NCI-H2107 treated with DMSO at 0.1 percent for 48 hours (cell line): ENCODE results near the gene KDM1B.
"Not testable (repeated sequence)": the region's sequence is repeated elsewhere in the genome, so short reads cannot be mapped to it uniquely, and the experiment has no call there.

ENCODE experiments used
- DNase-seq: peaks from one replicate; lab custom pipeline; 2025; ENCODE audit not compliant: unreplicated experiment; lab: John Stamatoyannopoulos, UW

KDM1B gene

GRCh38 chr6:18186540-18187250, 31.5 kb downstream of the KDM1B start:
- DNase-seq: no peak

GRCh38 chr6:18187701-18188100, 32.5 kb downstream of the KDM1B start:
- DNase-seq: no peak

- DNase-seq: no peak
Observed at GRCh38 chr6:18189196-18189595, 34.0 kb downstream of the KDM1B start.

- no peak for DNase-seq
Observed at GRCh38 chr6:18192026-18192425, 36.8 kb downstream of the KDM1B start.

GRCh38 chr6:18203786-18204185, 48.6 kb downstream of the KDM1B start:
- no peak for DNase-seq

GRCh38 chr6:18204691-18205090, 49.5 kb downstream of the KDM1B start:
- no peak for DNase-seq

GRCh38 chr6:18206591-18206990, 51.4 kb downstream of the KDM1B start:
- peak; percentile 51 for DNase-seq

- DNase-seq: peak; percentile 53
Observed at GRCh38 chr6:18207438-18207837, 52.2 kb downstream of the KDM1B start.

- DNase-seq: peak; percentile 86
Observed at GRCh38 chr6:18207949-18208348, 52.7 kb downstream of the KDM1B start.

- not testable (repeated sequence) for DNase-seq
Observed at GRCh38 chr6:18208778-18209177, 53.6 kb downstream of the KDM1B start.

- DNase-seq: no peak
Observed at GRCh38 chr6:18209539-18210197, 54.4 kb downstream of the KDM1B start.

GRCh38 chr6:18210707-18211106, 55.5 kb downstream of the KDM1B start:
- DNase-seq: no peak

- no peak for DNase-seq
Observed at GRCh38 chr6:18211338-18211737, 56.1 kb downstream of the KDM1B start.

GRCh38 chr6:18212231-18212630, 57.0 kb downstream of the KDM1B start:
- no peak for DNase-seq

GRCh38 chr6:18213439-18213838, 58.2 kb downstream of the KDM1B start:
- no peak for DNase-seq

- no peak for DNase-seq
Observed at GRCh38 chr6:18214003-18214402, 58.8 kb downstream of the KDM1B start.

- DNase-seq: no peak
Observed at GRCh38 chr6:18215436-18215835, 60.2 kb downstream of the KDM1B start.

GRCh38 chr6:18216411-18216810, 61.2 kb downstream of the KDM1B start:
- DNase-seq: no peak

- no peak for DNase-seq
Observed at GRCh38 chr6:18218233-18218632, 63.0 kb downstream of the KDM1B start.

GRCh38 chr6:18219591-18219990, 64.4 kb downstream of the KDM1B start:
- no peak for DNase-seq

GRCh38 chr6:18221288-18221615, 66.0 kb downstream of the KDM1B start:
- DNase-seq: no peak

- not testable (repeated sequence) for DNase-seq
Observed at GRCh38 chr6:18226451-18227105, 71.4 kb downstream of the KDM1B start.
